ENCODE results near the gene GHITM.

The GHITM gene

GRCh38 chr10:84152769-84153168 lies 13.5 kb downstream of the GHITM start:
- DNase-seq (ENCODE audit: low read depth) = no peak
- no peak for TF ChIP-seq CTCF (IDR thresholded peaks at IDR 0.05; ENCODE audit: insufficient read depth, low read depth, low read length, missing control alignments)
- H3K4me3 ChIP-seq (ENCODE audit: low read length) = no peak overlapping the region

- H3K4me3 ChIP-seq (ENCODE audit: low read length) = no peak overlapping the region
- no peak for DNase-seq (ENCODE audit: low read depth)
- TF ChIP-seq CTCF (IDR thresholded peaks at IDR 0.05; ENCODE audit: insufficient read depth, low read depth, low read length, missing control alignments) = no peak
Observed at GRCh38 chr10:84155521-84155920, 16.2 kb downstream of the GHITM start.

- TF ChIP-seq CTCF (IDR thresholded peaks at IDR 0.05; ENCODE audit: insufficient read depth, low read depth, low read length, missing control alignments) = no peak
- H3K4me3 ChIP-seq (ENCODE audit: low read length) = no peak overlapping the region
- no peak for DNase-seq (ENCODE audit: low read depth)
Observed at GRCh38 chr10:84156009-84156408, 16.7 kb downstream of the GHITM start.

GRCh38 chr10:84156768-84157167 lies 17.5 kb downstream of the GHITM start:
- no peak overlapping the region for H3K4me3 ChIP-seq (ENCODE audit: low read length)
- peak; percentile 36 for DNase-seq (ENCODE audit: low read depth)
- TF ChIP-seq CTCF (IDR thresholded peaks at IDR 0.05; ENCODE audit: insufficient read depth, low read depth, low read length, missing control alignments) = no peak

- DNase-seq (ENCODE audit: low read depth) = no peak
- TF ChIP-seq CTCF (IDR thresholded peaks at IDR 0.05; ENCODE audit: insufficient read depth, low read depth, low read length, missing control alignments) = no peak
- H3K4me3 ChIP-seq (ENCODE audit: low read length) = no peak overlapping the region
Observed at GRCh38 chr10:84158061-84158460, 18.8 kb downstream of the GHITM start.

GRCh38 chr10:84158550-84158949 lies 19.2 kb downstream of the GHITM start:
- no peak for DNase-seq (ENCODE audit: low read depth)
- TF ChIP-seq CTCF (IDR thresholded peaks at IDR 0.05; ENCODE audit: insufficient read depth, low read depth, low read length, missing control alignments) = no peak
- H3K4me3 ChIP-seq (ENCODE audit: low read length) = no peak overlapping the region

GRCh38 chr10:84159076-84159685 lies 19.9 kb downstream of the GHITM start:
- H3K4me3 ChIP-seq (ENCODE audit: low read length) = no peak overlapping the region
- TF ChIP-seq CTCF (IDR thresholded peaks at IDR 0.05; ENCODE audit: insufficient read depth, low read depth, low read length, missing control alignments) = no peak
- DNase-seq (ENCODE audit: low read depth) = peak; percentile 41
